H1 (cell line): ENCODE measurements around the gene ENKUR. TPM values are rescaled to one million over a fixed set of nuclear protein-coding genes. Genes with fewer than 3 reads are reported as not detected.

Source experiments
- CTCF ChIA-PET: fragments of 300-600 bp; sonication (Branson Sonifier 250); formaldehyde crosslinking; loops from one replicate; lab custom pipeline; 2021; ENCODE audit not compliant: partially characterized antibody; lab: Charles Lee
- POLR2A ChIA-PET: fragments of 300-600 bp; sonication (Branson Sonifier 250); formaldehyde crosslinking; loops from one replicate; lab custom pipeline; 2021; ENCODE audit warnings: inconsistent platforms; ENCODE audit not compliant: partially characterized antibody; lab: Charles Lee
- DNase-seq, 2 experiments: peaks; one replicate each; pipeline versions ENCODE4 v3.0.0 to v3.0.0-alpha.2; 2010 to 2022; ENCODE audit warnings: low spot score in 2 of 2, low read depth in 1 of 2, mixed read lengths in 1 of 2
- FAIRE-seq: peaks from 2 replicates; lab custom pipeline; 2011; peaks lifted over from hg19 to GRCh38; lab: Jason Lieb, UNC
- H2AFZ ChIP-seq: 2 replicates; pipeline ENCODE4 v1.8.1; 2012; ENCODE audit warnings: low read length, inconsistent platforms
- H2AK5ac ChIP-seq: 2 replicates; pipeline ENCODE4 v1.6.1; 2013; ENCODE audit warnings: low read depth, low read length
- H2BK120ac ChIP-seq: replicated peaks from 2 replicates; pipeline ENCODE3; 2013; ENCODE audit warnings: low read depth, low read length, inconsistent platforms
- H2BK12ac ChIP-seq: 2 replicates; pipeline ENCODE4 v1.6.1; 2013; ENCODE audit warnings: low read depth, low read length
- H2BK15ac ChIP-seq: 2 replicates; pipeline ENCODE4 v1.6.1; 2013; ENCODE audit warnings: low read length
- H2BK20ac ChIP-seq: 2 replicates; pipeline ENCODE4 v1.6.1; 2013; ENCODE audit warnings: low read length
- H2BK5ac ChIP-seq: 2 replicates; pipeline ENCODE4 v1.6.1; 2013; ENCODE audit warnings: low read depth, low read length
- H3K14ac ChIP-seq: 2 replicates; pipeline ENCODE4 v1.6.1; 2013; ENCODE audit warnings: inconsistent platforms; ENCODE audit not compliant: insufficient read length
- H3K18ac ChIP-seq: 2 replicates; pipeline ENCODE4 v1.6.1; 2013; ENCODE audit warnings: low read length; ENCODE audit errors: extremely low read depth
- H3K23ac ChIP-seq: 2 replicates; pipeline ENCODE4 v1.6.1; 2013; ENCODE audit warnings: inconsistent platforms; ENCODE audit not compliant: insufficient read length
- H3K23me2 ChIP-seq: 2 replicates; pipeline ENCODE4 v1.6.1; 2013; ENCODE audit warnings: low read depth, low read length
- H3K27ac ChIP-seq: 2 replicates; pipeline ENCODE4 v1.6.1; 2011; ENCODE audit warnings: low read depth, low read length, inconsistent platforms
- H3K27me3 ChIP-seq, 4 experiments: replicated peaks in 1 of 4; 1 replicate in 1 of 4; 2 replicates in 3 of 4; pipeline versions ENCODE4 v1.6.1 to v1.8.1; 2011 to 2013; ENCODE audit warnings: low read length in 3 of 4, mild to moderate bottlenecking in 3 of 4, inconsistent platforms in 2 of 4, mixed read lengths in 2 of 4, moderate library complexity in 1 of 4; ENCODE audit not compliant: control insufficient read depth in 3 of 4, insufficient read depth in 3 of 4; ENCODE audit errors: extremely low read depth in 1 of 4
- H3K36me3 ChIP-seq, 4 experiments: 2 replicates each; pipeline versions ENCODE4 v1.6.1 to v1.8.1; 2011 to 2013; ENCODE audit warnings: mild to moderate bottlenecking in 4 of 4, low read length in 3 of 4, moderate library complexity in 2 of 4, control low read depth in 1 of 4, inconsistent platforms in 1 of 4; ENCODE audit not compliant: insufficient read depth in 4 of 4, control insufficient read depth in 2 of 4
- H3K4ac ChIP-seq: replicated peaks from 2 replicates; pipeline ENCODE3; 2013; ENCODE audit warnings: low read length, low read depth, mixed read lengths, inconsistent platforms; ENCODE audit not compliant: insufficient read length
- H3K4me1 ChIP-seq, 4 experiments: replicated peaks in 1 of 4; 1 replicate in 1 of 4; 2 replicates in 3 of 4; pipeline versions ENCODE4 v1.6.1 to v1.8.1; 2011 to 2013; ENCODE audit warnings: low read length in 3 of 4, inconsistent platforms in 2 of 4, mixed read lengths in 1 of 4; ENCODE audit not compliant: insufficient read depth in 4 of 4, control insufficient read depth in 3 of 4
- H3K4me2 ChIP-seq, 2 experiments: 2 replicates each; pipeline versions ENCODE4 v1.6.1 to v1.8.1; 2011 to 2013; ENCODE audit warnings: low read depth in 2 of 2, low read length in 2 of 2, control low read depth in 1 of 2, inconsistent platforms in 1 of 2, mild to moderate bottlenecking in 1 of 2; ENCODE audit not compliant: insufficient read depth in 1 of 2
- H3K4me3 ChIP-seq, 4 experiments: fragments of 200-600, 300-600 bp in 1 of 4; sonication (generic), shearing (Covaris generic), sonication (Bioruptor Twin) in 1 of 4; 2 replicates each; pipeline versions ENCODE4 v1.5.1 to v1.8.1; 2011 to 2016; ENCODE audit warnings: low read length in 4 of 4, low read depth in 3 of 4, control low read depth in 2 of 4, inconsistent platforms in 2 of 4, mild to moderate bottlenecking in 2 of 4, mixed read lengths in 1 of 4, moderate library complexity in 1 of 4; ENCODE audit not compliant: insufficient read depth in 2 of 4; ENCODE audit errors: extremely low read depth in 1 of 4
- H3K56ac ChIP-seq: replicated peaks from 2 replicates; pipeline ENCODE3; 2013; ENCODE audit warnings: low read depth, mild to moderate bottlenecking, mixed read lengths, low read length, inconsistent platforms; ENCODE audit not compliant: insufficient read length
- H3K79me1 ChIP-seq: 2 replicates; pipeline ENCODE4 v1.6.1; 2013; ENCODE audit warnings: low read depth, low read length, control low read depth
- H3K79me2 ChIP-seq, 2 experiments: 2 replicates each; pipeline versions ENCODE4 v1.6.1 to v1.8.1; 2012 to 2013; ENCODE audit warnings: low read length in 2 of 2, mild to moderate bottlenecking in 2 of 2, inconsistent platforms in 1 of 2; ENCODE audit not compliant: insufficient read depth in 2 of 2, control insufficient read depth in 1 of 2
- H3K9ac ChIP-seq, 4 experiments: replicated peaks in 1 of 4; 1 replicate in 1 of 4; 2 replicates in 3 of 4; pipeline versions ENCODE4 v1.6.1 to v1.8.1; 2011 to 2013; ENCODE audit warnings: low read depth in 3 of 4, low read length in 3 of 4, control low read depth in 2 of 4, mild to moderate bottlenecking in 2 of 4, moderate library complexity in 2 of 4, inconsistent platforms in 1 of 4; ENCODE audit errors: extremely low read depth in 1 of 4
- H3K9me3 ChIP-seq, 2 experiments: 2 replicates each; pipeline versions ENCODE4 v1.6.1 to v1.8.1; 2012 to 2013; ENCODE audit warnings: mild to moderate bottlenecking in 2 of 2, moderate library complexity in 2 of 2, control low read depth in 1 of 2, inconsistent platforms in 1 of 2, low read depth in 1 of 2, low read length in 1 of 2, mixed read lengths in 1 of 2; ENCODE audit not compliant: insufficient read depth in 2 of 2
- H4K20me1 ChIP-seq, 2 experiments: replicated peaks in 1 of 2; 2 replicates each; pipeline versions ENCODE3 to v1.8.1; 2011 to 2013; ENCODE audit warnings: inconsistent platforms in 2 of 2, low read length in 2 of 2, mild to moderate bottlenecking in 1 of 2; ENCODE audit not compliant: insufficient read depth in 2 of 2, control insufficient read depth in 1 of 2
- H4K5ac ChIP-seq: 2 replicates; pipeline ENCODE4 v1.6.1; 2013; ENCODE audit warnings: low read length, low read depth, mixed read lengths, inconsistent platforms; ENCODE audit not compliant: insufficient read length
- H4K8ac ChIP-seq: 2 replicates; pipeline ENCODE4 v1.8.0; 2013; ENCODE audit warnings: mild to moderate bottlenecking, moderate library complexity, low read length, inconsistent platforms; ENCODE audit not compliant: insufficient read depth; ENCODE audit errors: extremely low read depth
- H4K91ac ChIP-seq: replicated peaks from 2 replicates; pipeline ENCODE3; 2013; ENCODE audit warnings: low read length, mixed read lengths, inconsistent platforms; ENCODE audit not compliant: insufficient read length
- ASH2L ChIP-seq: fragments of 200-600, 300-600 bp; sonication (generic); IDR thresholded peaks from one replicate; pipeline ENCODE4 v1.7.1; 2017; ENCODE audit warnings: low read length
- CBX5 ChIP-seq: fragments of 300-800, 300-1000 bp; sonication (generic); IDR thresholded peaks from 2 replicates; pipeline ENCODE4 v1.7.1; 2016; ENCODE audit warnings: antibody characterized with exemption, low read length, low read depth
- CEBPB ChIP-seq: IDR thresholded peaks from 2 replicates; pipeline ENCODE4 v1.6.1; 2012; ENCODE audit warnings: low read depth, low read length
- CHD2 ChIP-seq: IDR thresholded peaks from 2 replicates; pipeline ENCODE4 v1.6.1; 2012; ENCODE audit warnings: low read length, improper control_type of control experiment
- CTBP2 ChIP-seq: IDR thresholded peaks from 2 replicates; pipeline ENCODE4 v1.7.0; 2011; ENCODE audit warnings: borderline replicate concordance, mild to moderate bottlenecking, moderate library complexity, mixed read lengths, low read length; ENCODE audit not compliant: insufficient read depth, insufficient read length
- EGR1 ChIP-seq: IDR thresholded peaks from 2 replicates; pipeline ENCODE4 v1.6.1; 2011; ENCODE audit warnings: low read depth, low read length, borderline replicate concordance
- GTF2F1 ChIP-seq: IDR thresholded peaks from 2 replicates; pipeline ENCODE4 v1.6.1; 2012; ENCODE audit warnings: low read depth, low read length, improper control_type of control experiment, borderline replicate concordance
- KDM1A ChIP-seq: fragments of 200-600, 300-600 bp; sonication (generic); IDR thresholded peaks from 2 replicates; pipeline ENCODE4 v1.7.1; 2016; ENCODE audit warnings: mild to moderate bottlenecking, low read length, borderline replicate concordance
- PHF8 ChIP-seq: fragments of 200-600 bp; sonication (generic); conservative IDR thresholded peaks from 2 replicates; pipeline ENCODE4 v1.7.1; 2012; ENCODE audit warnings: low read depth, mild to moderate bottlenecking, inconsistent platforms, low read length, moderate library complexity
- POLR2AphosphoS5 ChIP-seq: IDR thresholded peaks from 2 replicates; pipeline ENCODE4 v1.6.1; 2011; ENCODE audit warnings: low read depth, low read length
- POU5F1 ChIP-seq: IDR thresholded peaks from 2 replicates; pipeline ENCODE4 v1.6.1; 2011; ENCODE audit warnings: low read depth, mild to moderate bottlenecking, low read length, moderate library complexity
- RBBP5 ChIP-seq: IDR thresholded peaks from 2 replicates; pipeline ENCODE4 v1.7.1; 2012; ENCODE audit warnings: low read depth, mild to moderate bottlenecking, inconsistent platforms, low read length, moderate library complexity, borderline replicate concordance
- SIN3A ChIP-seq, 2 experiments: IDR thresholded peaks in 1 of 2; conservative IDR thresholded peaks in 1 of 2; 2 replicates each; pipeline ENCODE4 v1.6.1; 2011 to 2012; ENCODE audit warnings: low read length in 2 of 2, improper control_type of control experiment in 1 of 2, low read depth in 1 of 2, mild to moderate bottlenecking in 1 of 2
- SIRT6 ChIP-seq: IDR thresholded peaks from one replicate; pipeline ENCODE4 v1.7.1; 2012; ENCODE audit warnings: low read length, inconsistent platforms
- SRF ChIP-seq: IDR thresholded peaks from 2 replicates; pipeline ENCODE4 v1.6.1; 2011; ENCODE audit warnings: mild to moderate bottlenecking, low read depth, low read length, moderate library complexity
- SUZ12 ChIP-seq: fragments of 200-600 bp; sonication (generic); IDR thresholded peaks from 2 replicates; pipeline ENCODE4 v1.6.1; 2012; ENCODE audit warnings: mild to moderate bottlenecking, inconsistent platforms, low read length, moderate library complexity, mixed read lengths
- WGBS, 2 experiments: shearing (Covaris generic) in 1 of 2; methylation state at CpG; one replicate each; pipeline versions ENCODE4 v1.1.6 to v1.1.7; 2013 to 2015; ENCODE audit warnings: low lambda C conversion rate in 2 of 2, mixed read lengths in 2 of 2, inconsistent platforms in 1 of 2, low coverage in 1 of 2, missing lambda C conversion rate in 1 of 2; ENCODE audit not compliant: insufficient replicate concordance in 2 of 2, insufficient coverage in 1 of 2, insufficient read length in 1 of 2; ENCODE audit errors: extremely low coverage in 1 of 2, missing lambda C conversion rate in 1 of 2; 5-methylcytosine and 5-hydroxymethylcytosine counted together
- polyA plus RNA-seq, 7 experiments: library from polyadenylated mRNA; depleted of rRNA in 3 of 7; stranded (reverse) in 5 of 7; unstranded in 2 of 7; fragments of >200 nt in 5 of 7; fragments of 200-250 nt in 2 of 7; gene quantifications; 1 replicate in 5 of 7; 2 replicates in 1 of 7; 4 replicates in 1 of 7; pipeline versions ENCODE4 v1.2.1 to v1.2.3, GENCODE V29; 2011 to 2013; ENCODE audit warnings: missing spikeins in 2 of 7, mixed read lengths in 2 of 7
- total RNA-seq: library from RNA; stranded (reverse); fragmentation: NEBNext Ultra II Directional; extraction: Animal tissue kit (Norgen Biotek cat#: 25700); gene quantifications from 2 replicates; pipeline ENCODE4 v1.2.1, GENCODE V29; 2021

Gene ENKUR
- total and polyA plus RNA-seq, 2 of the 8 experiments (the other 6 are each of a cell fraction or from before 2014, with no cell fraction given) = not detected

- Histone ChIP-seq H2BK120ac (no peak overlapping the region), H3K4me2 (no peak overlapping the region), H4K91ac (no peak overlapping the region), H3K27me3 (no peaks in the 10 kb centered on the region), H3K56ac (no peak overlapping the region), H3K14ac (no peak overlapping the region), H3K9ac (no peak overlapping the region), H2BK20ac (no peak overlapping the region), H3K18ac (no peak overlapping the region), H3K79me1 (no peaks in the 10 kb centered on the region), H3K4me1 (no peaks in the 10 kb centered on the region), H3K4me3 (no peak overlapping the region), H4K20me1 (no peaks in the 10 kb centered on the region), H4K8ac (no peak overlapping the region), H3K36me3 (no peaks in the 10 kb centered on the region), H2BK12ac (no peak overlapping the region), H2AFZ (no peak overlapping the region), H2BK15ac (no peak overlapping the region), H3K79me2 (no peaks in the 10 kb centered on the region), H4K5ac (no peak overlapping the region), H3K23ac (no peak overlapping the region), H2BK5ac (no peak overlapping the region), H3K4ac (no peak overlapping the region), H3K27ac (no peak overlapping the region), H2AK5ac (no peak overlapping the region), H3K23me2 (no peaks in the 10 kb centered on the region), H3K9me3 (no peaks in the 10 kb centered on the region)
- no peak for DNase-seq
- POLR2A ChIA-PET = no interaction called here
- CTCF ChIA-PET = interaction anchor here (0.6 kb wide), 1 partner anchor 131 kb away, joined by 3 read pairs; no protein-coding TSS in a partner anchor
- no peak for FAIRE-seq
- 94% methylated on average over 1 of the region's 1 CpG; no CpG with 5 or more reads in 1 of the 2 experiments for WGBS, 2 experiments
- TF ChIP-seq KDM1A (no peak), GTF2F1 (no peak), SRF (no peak), SIRT6 (no peak), CHD2 (no peak), EGR1 (no peak), SUZ12 (no peak), ASH2L (no peak), PHF8 (no peak), CTBP2 (no peak), RBBP5 (no peak), SIN3A (conservative IDR thresholded peaks at IDR 0.05 in 1 of 2, IDR thresholded peaks at IDR 0.05 in 1 of 2; ENCODE audit: low read depth in 1 of 2, low read length in 2 of 2) (no peak), POU5F1 (no peak), POLR2AphosphoS5 (no peak), CBX5 (no peak), CEBPB (no peak)
Observed at GRCh38 chr10:24989867-24990266, 26.1 kb downstream of the ENKUR start.
